Epithelial cell of proximal tubule (primary cell): ENCODE data around the gene DDX52. TPM values are rescaled to one million over a fixed set of nuclear protein-coding genes. Genes with fewer than 3 reads are reported as not detected.

Experiments
- DNase-seq: peaks from one replicate; pipeline ENCODE4 v3.0.0-alpha.2; 2011; ENCODE audit warnings: low read depth
- H3K4me3 ChIP-seq: 2 replicates; pipeline ENCODE4 v1.5.1; 2011; ENCODE audit warnings: low read depth, mild to moderate bottlenecking, low read length
- total RNA-seq: library from RNA; depleted of rRNA; stranded (reverse); fragments of >200 nt; gene quantifications from 2 replicates; pipeline ENCODE4 v1.2.3, GENCODE V29; 2015
- TF ChIP-seq, protein P1 (sequence below): conservative IDR thresholded peaks from 2 replicates; pipeline ENCODE4 v1.5.1; 2012; ENCODE audit warnings: low read depth, mild to moderate bottlenecking, low read length

DDX52 gene
- total RNA-seq, 1 donor from 2014 or later = 34.5 TPM

DNA sequence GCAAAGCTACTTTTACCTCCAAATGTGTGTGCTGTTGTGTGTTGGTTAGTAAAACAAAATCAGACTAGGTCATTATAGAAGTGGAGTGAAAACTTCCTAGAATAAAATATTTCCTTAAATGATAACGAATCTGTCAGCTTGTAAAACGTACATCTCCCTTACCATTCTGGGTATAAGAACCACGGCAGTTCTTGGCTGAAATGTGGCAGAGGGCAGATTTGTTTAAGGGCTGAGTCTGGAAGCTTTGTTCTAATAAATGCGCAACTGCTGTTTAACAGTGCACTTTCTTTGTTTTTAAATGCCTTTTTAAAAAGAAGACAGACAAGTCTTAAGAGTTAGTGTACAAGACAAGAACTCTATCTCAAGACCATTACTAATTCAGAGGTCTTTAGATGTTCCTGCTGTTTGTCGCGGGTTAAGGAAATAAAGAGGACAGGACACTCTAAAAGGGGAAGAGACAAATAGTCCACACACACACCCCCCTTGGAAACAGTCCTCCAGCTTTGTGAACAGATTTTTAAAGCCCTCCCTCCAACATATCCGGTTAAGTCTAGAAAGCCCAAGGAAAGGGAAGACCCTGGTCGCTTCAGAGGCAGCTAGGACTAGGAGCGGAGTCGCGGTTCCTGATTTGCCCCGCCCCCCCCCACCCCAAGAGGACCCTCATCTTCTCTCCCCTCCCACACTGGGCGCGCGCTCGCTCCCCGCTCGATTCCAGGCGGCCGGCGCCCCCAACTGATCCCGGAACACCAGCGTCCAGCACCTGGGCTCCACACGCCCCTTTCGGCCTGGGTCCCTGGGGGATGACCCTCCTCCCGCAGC is 34.7 kb downstream of the DDX52 start:
- H3K4me3 ChIP-seq = peak overlapping the region; percentile 84
- TF ChIP-seq, protein P1, sequence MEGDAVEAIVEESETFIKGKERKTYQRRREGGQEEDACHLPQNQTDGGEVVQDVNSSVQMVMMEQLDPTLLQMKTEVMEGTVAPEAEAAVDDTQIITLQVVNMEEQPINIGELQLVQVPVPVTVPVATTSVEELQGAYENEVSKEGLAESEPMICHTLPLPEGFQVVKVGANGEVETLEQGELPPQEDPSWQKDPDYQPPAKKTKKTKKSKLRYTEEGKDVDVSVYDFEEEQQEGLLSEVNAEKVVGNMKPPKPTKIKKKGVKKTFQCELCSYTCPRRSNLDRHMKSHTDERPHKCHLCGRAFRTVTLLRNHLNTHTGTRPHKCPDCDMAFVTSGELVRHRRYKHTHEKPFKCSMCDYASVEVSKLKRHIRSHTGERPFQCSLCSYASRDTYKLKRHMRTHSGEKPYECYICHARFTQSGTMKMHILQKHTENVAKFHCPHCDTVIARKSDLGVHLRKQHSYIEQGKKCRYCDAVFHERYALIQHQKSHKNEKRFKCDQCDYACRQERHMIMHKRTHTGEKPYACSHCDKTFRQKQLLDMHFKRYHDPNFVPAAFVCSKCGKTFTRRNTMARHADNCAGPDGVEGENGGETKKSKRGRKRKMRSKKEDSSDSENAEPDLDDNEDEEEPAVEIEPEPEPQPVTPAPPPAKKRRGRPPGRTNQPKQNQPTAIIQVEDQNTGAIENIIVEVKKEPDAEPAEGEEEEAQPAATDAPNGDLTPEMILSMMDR = no peak
- DNase-seq = no peak

DNA sequence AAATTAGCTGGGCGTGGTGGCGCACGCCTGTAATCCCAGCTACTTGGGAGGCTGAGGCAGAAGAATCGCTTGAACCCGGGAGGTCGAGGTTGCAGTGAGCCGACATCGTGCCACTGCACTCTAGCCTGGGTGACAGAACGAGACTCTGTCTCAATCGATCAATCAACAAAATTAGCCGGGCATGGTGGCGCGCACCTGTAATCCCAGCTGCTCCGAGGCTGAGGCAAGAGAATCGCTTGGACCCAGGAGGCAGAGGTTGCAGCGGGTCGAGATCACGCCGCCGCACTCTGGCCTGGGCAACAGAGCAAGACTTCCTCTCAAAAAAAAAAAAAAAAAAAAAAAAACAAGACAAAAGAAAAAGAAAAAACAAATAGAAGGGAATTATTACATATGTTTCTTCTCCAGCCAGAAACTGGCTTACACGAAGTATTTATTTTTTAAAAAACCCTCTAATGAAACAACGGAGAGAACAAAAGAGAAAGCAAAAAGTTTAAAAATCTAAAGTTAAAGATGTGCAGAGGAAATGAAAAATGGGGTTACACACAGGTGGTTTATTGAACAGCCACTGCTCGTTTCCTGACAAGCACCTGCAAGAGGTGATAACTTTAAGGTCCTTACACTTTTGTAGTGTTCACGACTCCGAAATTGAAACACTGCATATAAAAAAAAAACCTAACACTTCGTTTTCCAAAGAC is 35.5 kb downstream of the DDX52 start:
- peak overlapping the region; percentile 84 for H3K4me3 ChIP-seq
- no peak for DNase-seq
- TF ChIP-seq, protein P1 = no peak

DNA sequence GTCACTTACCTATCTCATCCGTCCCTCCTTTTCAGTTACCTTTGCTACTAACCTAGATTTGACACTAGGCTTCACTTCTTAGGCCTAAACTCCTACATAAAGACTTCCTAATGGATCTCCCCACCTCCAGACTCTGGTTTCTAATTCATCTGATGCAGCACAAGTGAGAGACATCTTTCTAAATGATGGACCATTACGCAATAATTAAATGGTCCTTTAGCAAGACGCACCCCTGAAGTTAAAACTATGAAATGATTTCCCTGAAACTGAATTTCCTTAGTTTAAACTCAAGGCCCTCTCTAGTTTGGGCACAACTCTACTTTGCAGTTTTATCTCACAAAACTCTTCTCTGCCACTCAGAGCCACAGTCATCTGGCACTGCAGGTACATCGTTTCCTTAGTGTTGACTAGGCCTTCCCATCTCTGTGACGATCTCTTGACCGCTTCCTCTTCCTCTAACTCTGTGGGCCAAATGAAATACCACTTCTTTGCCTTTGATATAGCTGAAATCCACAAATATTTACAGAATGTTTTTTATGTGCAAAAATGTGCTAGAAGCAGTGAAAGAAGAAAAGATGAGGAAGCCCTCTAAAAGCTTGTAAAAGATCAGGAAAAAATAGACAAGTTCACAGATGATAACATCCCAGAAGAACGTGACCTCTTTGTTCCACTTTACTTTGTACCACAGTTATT is 37.3 kb downstream of the DDX52 start:
- TF ChIP-seq, protein P1 = no peak
- no peak overlapping the region for H3K4me3 ChIP-seq
- no peak for DNase-seq

DNA sequence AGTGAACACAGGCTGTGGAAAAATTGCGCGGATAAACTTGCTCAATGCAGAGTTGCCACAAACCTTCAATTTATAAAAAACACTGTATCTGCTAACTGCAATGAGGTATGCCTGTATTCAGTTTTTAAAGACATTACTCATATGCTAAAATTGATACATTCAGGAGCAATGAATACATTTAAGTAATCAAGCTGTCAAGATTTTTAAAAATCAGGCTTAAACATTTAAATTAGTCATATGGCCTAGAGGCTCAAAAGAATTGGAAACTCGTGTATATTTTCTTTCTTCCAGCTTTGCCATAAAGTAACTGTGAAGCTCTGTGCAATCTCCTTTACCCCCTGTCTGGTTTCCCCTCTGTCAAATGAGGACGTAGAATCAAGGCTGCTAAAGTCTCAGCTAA is 38.2 kb downstream of the DDX52 start:
- TF ChIP-seq, protein P1 = no peak
- H3K4me3 ChIP-seq = no peak overlapping the region
- no peak for DNase-seq

DNA sequence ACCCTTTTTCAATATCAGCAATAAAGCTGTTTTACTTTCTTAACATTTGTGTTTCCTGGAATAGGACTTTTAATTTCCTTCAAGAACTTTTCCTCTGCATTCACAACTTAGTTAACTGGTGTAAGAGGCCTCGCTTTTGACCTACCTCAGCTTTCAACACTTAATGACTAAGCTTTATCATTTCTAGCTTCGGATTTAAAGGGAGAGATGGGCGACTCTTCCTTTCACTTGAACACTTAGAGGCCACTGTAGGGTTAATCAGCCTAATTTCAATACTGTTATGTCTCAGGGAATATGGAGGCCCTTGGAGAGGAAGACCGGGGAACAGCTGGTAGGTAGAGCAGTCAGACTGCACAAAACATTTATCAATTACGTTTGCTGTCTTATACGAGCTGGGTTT is 38.7 kb downstream of the DDX52 start:
- DNase-seq = no peak
- TF ChIP-seq, protein P1 = no peak
- H3K4me3 ChIP-seq = no peak overlapping the region

DNA sequence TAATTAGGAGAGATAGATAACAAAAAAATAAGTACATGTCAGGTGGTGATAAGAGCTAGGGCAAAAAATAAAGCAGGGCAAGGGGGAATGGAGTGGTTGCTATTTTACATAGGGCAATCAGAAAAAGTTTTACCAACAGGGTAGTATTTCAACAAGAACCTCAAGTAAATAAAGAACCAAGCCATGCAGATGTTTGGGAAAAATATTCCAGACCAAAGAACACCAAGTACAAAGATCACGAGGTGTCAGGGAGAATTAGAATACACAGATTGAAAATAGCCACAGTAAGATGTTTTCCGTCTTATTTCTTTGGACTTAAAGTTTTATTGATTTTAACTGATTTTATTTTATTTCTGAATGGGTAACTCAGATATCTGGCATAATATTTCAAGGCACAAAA is 45.1 kb downstream of the DDX52 start:
- DNase-seq = no peak
- TF ChIP-seq, protein P1 = no peak
- H3K4me3 ChIP-seq = no peak overlapping the region
